Measurements from ENCODE around the gene LMOD3. TPM values are rescaled to one million over a fixed set of nuclear protein-coding genes. Genes with fewer than 3 reads are reported as not detected.

LMOD3 gene
- total and polyA plus RNA-seq, 2 of the 8 experiments (the other 6 are each of a cell fraction or from before 2014, with no cell fraction given): not detected

- no peak overlapping the region for H4K91ac ChIP-seq (replicated peaks; ENCODE audit: insufficient read length, low read length)
- H2AFZ ChIP-seq (ENCODE audit: low read length): no peak overlapping the region
- no peak overlapping the region for H3K9ac ChIP-seq (replicated peaks in 1 of 4; ENCODE audit: extremely low read depth in 1 of 4, low read depth in 3 of 4, low read length in 3 of 4)
- H3K36me3 ChIP-seq (ENCODE audit: control insufficient read depth in 2 of 4, insufficient read depth in 4 of 4, low read length in 3 of 4): no peaks in the 10 kb centered on the region
- ChIA-PET POLR2A (ENCODE audit: partially characterized antibody) (no interaction called here), CTCF (ENCODE audit: partially characterized antibody) (interaction anchor here (1.1 to 3.1 kb wide), 3 partner anchors 17 to 172 kb away, joined by 3 to 15 read pairs (median 4); no protein-coding TSS in a partner anchor)
- H3K27ac ChIP-seq (ENCODE audit: low read depth, low read length): no peak overlapping the region
- no peaks in the 10 kb centered on the region for H3K23me2 ChIP-seq (ENCODE audit: low read depth, low read length)
- H4K20me1 ChIP-seq (replicated peaks in 1 of 2; ENCODE audit: control insufficient read depth in 1 of 2, insufficient read depth in 2 of 2, low read length in 2 of 2): no peaks in the 10 kb centered on the region
- H2BK120ac ChIP-seq (replicated peaks; ENCODE audit: low read depth, low read length): no peak overlapping the region
- no peaks in the 10 kb centered on the region for H3K79me2 ChIP-seq (ENCODE audit: control insufficient read depth in 1 of 2, insufficient read depth in 2 of 2, low read length in 2 of 2)
- H3K4me2 ChIP-seq (ENCODE audit: insufficient read depth in 1 of 2, low read depth in 2 of 2, low read length in 2 of 2): no peak overlapping the region
- no peak overlapping the region for H3K56ac ChIP-seq (replicated peaks; ENCODE audit: insufficient read length, low read depth, low read length)
- WGBS, 2 experiments (ENCODE audit: extremely low coverage in 1 of 2, insufficient coverage in 1 of 2, insufficient read length in 1 of 2, insufficient replicate concordance in 2 of 2, low coverage in 1 of 2, low lambda C conversion rate in 2 of 2, missing lambda C conversion rate in 1 of 2): 86% methylated on average over 2 of the region's 2 CpGs; no CpG with 5 or more reads in 1 of the 2 experiments
- H3K4me3 ChIP-seq (ENCODE audit: extremely low read depth in 1 of 4, insufficient read depth in 2 of 4, low read depth in 3 of 4, low read length in 4 of 4): no peak overlapping the region
- H2BK5ac ChIP-seq (ENCODE audit: low read depth, low read length): no peak overlapping the region
- H3K23ac ChIP-seq (ENCODE audit: insufficient read length): no peak overlapping the region
- H2BK12ac ChIP-seq (ENCODE audit: low read depth, low read length): no peak overlapping the region
- H4K8ac ChIP-seq (ENCODE audit: extremely low read depth, insufficient read depth, low read length): no peak overlapping the region
- H2AK5ac ChIP-seq (ENCODE audit: low read depth, low read length): no peak overlapping the region
- H3K18ac ChIP-seq (ENCODE audit: extremely low read depth, low read length): no peak overlapping the region
- H3K4me1 ChIP-seq (replicated peaks in 1 of 4; ENCODE audit: control insufficient read depth in 3 of 4, insufficient read depth in 4 of 4, low read length in 3 of 4): no peaks in the 10 kb centered on the region
- no peaks in the 10 kb centered on the region for H3K9me3 ChIP-seq (ENCODE audit: insufficient read depth in 2 of 2, low read depth in 1 of 2, low read length in 1 of 2)
- peaks cover 0 to 5% (median 0%) of the 10 kb centered on the region in 4 experiments; a peak in 1 of 7 replicates for H3K27me3 ChIP-seq (replicated peaks in 1 of 4; ENCODE audit: control insufficient read depth in 3 of 4, extremely low read depth in 1 of 4, insufficient read depth in 3 of 4, low read length in 3 of 4)
- no peak overlapping the region for H3K14ac ChIP-seq (ENCODE audit: insufficient read length)
- no peak overlapping the region for H2BK15ac ChIP-seq (ENCODE audit: low read length)
- DNase-seq (ENCODE audit: low read depth in 1 of 2, low spot score in 2 of 2) (no peak), FAIRE-seq (no peak)
- no peak overlapping the region for H4K5ac ChIP-seq (ENCODE audit: insufficient read length, low read depth, low read length)
- no peak overlapping the region for H2BK20ac ChIP-seq (ENCODE audit: low read length)
- H3K79me1 ChIP-seq (ENCODE audit: low read depth, low read length): no peaks in the 10 kb centered on the region
- H3K4ac ChIP-seq (replicated peaks; ENCODE audit: insufficient read length, low read depth, low read length): no peak overlapping the region
- TF ChIP-seq CBX5 (IDR thresholded peaks at IDR 0.05; ENCODE audit: low read depth, low read length): no peak
- TF ChIP-seq ZNF274 (IDR thresholded peaks at IDR 0.05; ENCODE audit: borderline replicate concordance, extremely low read depth, low read length): no peak
- TF ChIP-seq YY1 (IDR thresholded peaks at IDR 0.05; ENCODE audit: low read depth, low read length): no peak
- TF ChIP-seq CEBPB (IDR thresholded peaks at IDR 0.05; ENCODE audit: low read depth, low read length): no peak
- no peak for TF ChIP-seq CHD1 (IDR thresholded peaks at IDR 0.05; ENCODE audit: low read depth, low read length)
- no peak for TF ChIP-seq RAD21 (IDR thresholded peaks at IDR 0.05 in 1 of 2, conservative IDR thresholded peaks at IDR 0.05 in 1 of 2; ENCODE audit: low read depth in 2 of 2, low read length in 2 of 2)
- TF ChIP-seq SIX5 (IDR thresholded peaks at IDR 0.05; ENCODE audit: low read depth, low read length): no peak
- no peak for TF ChIP-seq ATF2 (IDR thresholded peaks at IDR 0.05; ENCODE audit: low read length)
- TF ChIP-seq EZH2 (IDR thresholded peaks at IDR 0.05; ENCODE audit: low read depth, low read length, severe bottlenecking): no peak
- TF ChIP-seq JUND (IDR thresholded peaks at IDR 0.05; ENCODE audit: low read length): no peak
- TF ChIP-seq PHF8 (conservative IDR thresholded peaks at IDR 0.05; ENCODE audit: low read depth, low read length): no peak
- no peak for TF ChIP-seq BRCA1 (IDR thresholded peaks at IDR 0.05; ENCODE audit: low read depth, low read length)
- TF ChIP-seq POLR2AphosphoS5 (IDR thresholded peaks at IDR 0.05; ENCODE audit: low read depth, low read length): no peak
- no peak for TF ChIP-seq TAF1 (IDR thresholded peaks at IDR 0.05; ENCODE audit: low read depth, low read length)
Observed at GRCh38 chr3:69137412-69137811, 15.0 kb upstream of the LMOD3 start.

All from H1 (cell line).